ENCODE results near the gene SORBS1. TPM values are rescaled to one million over a fixed set of nuclear protein-coding genes. Genes with fewer than 3 reads are reported as not detected.

SORBS1 gene
- polyA plus RNA-seq, 1 experiment: 0.40 TPM

DNA sequence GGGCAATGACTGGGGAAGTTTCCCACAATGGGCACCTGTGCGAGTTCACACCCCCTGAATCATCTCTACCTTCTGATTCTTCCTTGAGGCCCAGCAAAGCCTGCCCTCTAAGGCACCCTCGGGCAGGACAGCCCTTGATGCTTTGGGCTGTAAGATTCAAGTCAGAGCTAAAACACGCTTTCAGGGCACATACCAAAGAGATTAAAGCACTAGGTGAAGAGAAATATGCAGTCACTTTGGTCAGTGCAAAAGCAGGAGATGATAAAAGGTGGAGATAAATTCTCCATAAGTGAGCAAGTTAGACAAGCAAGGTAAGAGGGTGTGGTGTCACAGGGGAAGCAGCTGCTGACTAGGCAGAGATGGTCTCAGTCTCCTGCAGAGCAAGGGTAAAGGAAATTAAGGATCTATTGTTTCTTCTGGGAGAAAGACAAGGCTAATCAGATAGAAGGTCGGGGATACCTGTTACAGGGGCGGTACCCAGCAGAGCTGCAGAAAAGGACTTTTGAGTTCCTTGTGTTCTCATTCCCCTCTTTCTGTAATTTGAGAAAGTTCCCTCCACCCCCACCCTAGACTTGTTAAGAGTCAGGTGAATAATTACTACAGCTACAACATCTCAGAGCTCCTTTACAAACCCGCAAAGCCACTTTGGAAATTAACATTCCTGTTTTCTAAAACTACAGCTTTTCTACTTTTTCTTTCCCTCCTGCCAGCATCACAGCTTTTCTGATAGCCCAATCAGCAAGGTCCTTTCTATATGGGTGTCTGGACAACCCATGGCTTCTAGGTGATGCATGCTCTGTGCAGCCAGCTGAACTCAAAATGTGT, 296.7 kb downstream of the SORBS1 start:
- no peaks in the 10 kb centered on the region for H3K27me3 ChIP-seq (ENCODE audit: control insufficient read depth, insufficient read depth, low read length)
- POLR2A ChIA-PET: no interaction called here
- H3K4me3 ChIP-seq (ENCODE audit: low read depth, low read length): no peak overlapping the region
- no peaks in the 10 kb centered on the region for H3K9me3 ChIP-seq (ENCODE audit: control insufficient read depth, insufficient read depth, low read length)
- CTCF ChIA-PET: interaction anchor here (0.6 to 3.8 kb wide), 5 partner anchors 18 to 110 kb away, joined by 3 to 19 read pairs (median 6); no protein-coding TSS in a partner anchor
- TF ChIP-seq, protein P1, sequence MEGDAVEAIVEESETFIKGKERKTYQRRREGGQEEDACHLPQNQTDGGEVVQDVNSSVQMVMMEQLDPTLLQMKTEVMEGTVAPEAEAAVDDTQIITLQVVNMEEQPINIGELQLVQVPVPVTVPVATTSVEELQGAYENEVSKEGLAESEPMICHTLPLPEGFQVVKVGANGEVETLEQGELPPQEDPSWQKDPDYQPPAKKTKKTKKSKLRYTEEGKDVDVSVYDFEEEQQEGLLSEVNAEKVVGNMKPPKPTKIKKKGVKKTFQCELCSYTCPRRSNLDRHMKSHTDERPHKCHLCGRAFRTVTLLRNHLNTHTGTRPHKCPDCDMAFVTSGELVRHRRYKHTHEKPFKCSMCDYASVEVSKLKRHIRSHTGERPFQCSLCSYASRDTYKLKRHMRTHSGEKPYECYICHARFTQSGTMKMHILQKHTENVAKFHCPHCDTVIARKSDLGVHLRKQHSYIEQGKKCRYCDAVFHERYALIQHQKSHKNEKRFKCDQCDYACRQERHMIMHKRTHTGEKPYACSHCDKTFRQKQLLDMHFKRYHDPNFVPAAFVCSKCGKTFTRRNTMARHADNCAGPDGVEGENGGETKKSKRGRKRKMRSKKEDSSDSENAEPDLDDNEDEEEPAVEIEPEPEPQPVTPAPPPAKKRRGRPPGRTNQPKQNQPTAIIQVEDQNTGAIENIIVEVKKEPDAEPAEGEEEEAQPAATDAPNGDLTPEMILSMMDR (IDR thresholded peaks at IDR 0.05; ENCODE audit: low read depth, low read length): no peak
- H3K27ac ChIP-seq (ENCODE audit: low read depth, low read length): no peak overlapping the region
- DNase-seq (ENCODE audit: low read depth, low spot score): no peak

DNA sequence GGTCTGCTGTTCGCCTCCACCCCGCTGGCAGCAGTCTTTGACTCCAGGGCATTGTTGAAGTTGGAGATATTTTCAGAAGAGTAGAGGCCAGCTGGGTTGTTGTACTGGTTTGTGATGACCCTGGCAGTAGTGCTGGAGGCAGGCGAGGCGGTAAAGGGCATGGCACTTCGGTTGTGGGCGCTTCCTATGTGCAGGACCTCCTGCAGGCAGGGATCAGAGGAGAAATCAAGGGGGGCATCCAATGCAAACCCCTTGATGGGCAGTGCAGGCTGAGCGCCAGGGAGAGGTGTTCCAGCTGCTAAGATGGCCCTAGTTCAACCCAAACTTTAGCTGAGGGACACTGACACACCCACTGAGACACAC, 297.3 kb downstream of the SORBS1 start:
- DNase-seq (ENCODE audit: low read depth, low spot score): no peak
- no peak overlapping the region for H3K27ac ChIP-seq (ENCODE audit: low read depth, low read length)
- no peak overlapping the region for H3K4me3 ChIP-seq (ENCODE audit: low read depth, low read length)
- no peaks in the 10 kb centered on the region for H3K27me3 ChIP-seq (ENCODE audit: control insufficient read depth, insufficient read depth, low read length)
- ChIA-PET CTCF (interaction anchor here (1.4 to 3.8 kb wide), 2 partner anchors 17 to 99 kb away, joined by 6 to 19 read pairs; no protein-coding TSS in a partner anchor), POLR2A (no interaction called here)
- TF ChIP-seq, protein P1 (IDR thresholded peaks at IDR 0.05; ENCODE audit: low read depth, low read length): no peak
- H3K9me3 ChIP-seq (ENCODE audit: control insufficient read depth, insufficient read depth, low read length): no peaks in the 10 kb centered on the region

DNA sequence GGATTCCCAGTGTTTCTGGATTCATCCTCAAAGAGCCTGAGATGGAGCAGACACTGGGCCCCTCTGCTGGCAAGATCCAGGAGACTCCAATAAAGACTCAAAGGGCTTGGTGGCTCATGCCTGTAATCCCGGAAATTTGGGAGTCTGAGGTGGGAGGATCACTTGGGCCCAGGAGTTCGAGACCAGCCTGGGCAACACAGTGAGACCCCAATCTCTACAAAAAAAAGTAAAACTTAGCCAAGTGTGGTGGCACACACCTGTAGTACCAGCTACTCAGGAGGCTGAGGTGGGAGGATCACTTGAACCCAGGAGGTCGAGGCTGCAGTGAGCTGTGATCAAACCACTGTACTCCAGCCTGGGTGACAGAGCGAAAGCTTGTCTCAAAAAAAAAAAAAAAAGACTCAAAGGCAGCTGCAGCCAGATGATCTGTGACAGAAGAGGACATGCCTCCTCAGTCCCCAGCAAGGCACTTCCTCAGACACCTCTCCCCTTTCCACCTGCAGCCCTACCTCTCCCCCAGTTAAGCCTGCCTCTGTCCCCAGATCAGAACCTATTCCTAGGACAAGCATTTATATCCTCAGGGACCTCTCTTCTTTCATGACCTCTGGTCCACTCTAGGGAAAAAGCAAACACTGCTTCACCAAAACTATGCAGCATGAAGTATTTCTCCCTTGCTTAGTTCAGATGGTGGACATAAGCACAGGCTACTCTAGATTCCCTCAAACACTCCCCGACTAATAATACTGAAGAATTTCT, 298.2 kb downstream of the SORBS1 start:
- H3K27me3 ChIP-seq (ENCODE audit: control insufficient read depth, insufficient read depth, low read length): no peaks in the 10 kb centered on the region
- no peak overlapping the region for H3K27ac ChIP-seq (ENCODE audit: low read depth, low read length)
- DNase-seq (ENCODE audit: low read depth, low spot score): no peak
- no peak overlapping the region for H3K4me3 ChIP-seq (ENCODE audit: low read depth, low read length)
- POLR2A ChIA-PET: interaction anchor here (0.7 kb wide), 1 partner anchor 61 kb away, joined by 3 read pairs; no protein-coding TSS in a partner anchor
- H3K9me3 ChIP-seq (ENCODE audit: control insufficient read depth, insufficient read depth, low read length): no peaks in the 10 kb centered on the region
- TF ChIP-seq, protein P1 (IDR thresholded peaks at IDR 0.05; ENCODE audit: low read depth, low read length): no peak
- CTCF ChIA-PET: interaction anchor here (0.6 to 3.8 kb wide), 2 partner anchors 16 to 165 kb away, joined by 10 to 19 read pairs; no protein-coding TSS in a partner anchor

GRCh38 chr10:95261926-95262325, 299.2 kb downstream of the SORBS1 start:
- Histone ChIP-seq H3K9me3 (ENCODE audit: control insufficient read depth, insufficient read depth, low read length) (no peaks in the 10 kb centered on the region), H3K27ac (ENCODE audit: low read depth, low read length) (no peak overlapping the region), H3K4me3 (ENCODE audit: low read depth, low read length) (no peak overlapping the region), H3K27me3 (ENCODE audit: control insufficient read depth, insufficient read depth, low read length) (no peaks in the 10 kb centered on the region)
- POLR2A ChIA-PET: no interaction called here
- CTCF ChIA-PET: interaction anchor here (3.9 kb wide), 1 partner anchor 101 kb away, joined by 14 read pairs; no protein-coding TSS in a partner anchor
- no peak for DNase-seq (ENCODE audit: low read depth, low spot score)
- TF ChIP-seq, protein P1 (IDR thresholded peaks at IDR 0.05; ENCODE audit: low read depth, low read length): no peak

Other genes with a start within 250 kb of the SORBS1 start
- 123 and 125 TPM in 2 replicates for gene ALDH18A1, start 95.3 kb upstream of the SORBS1 start, polyA plus RNA-seq (2011; rRNA removed)
- gene TCTN3, start 132.6 kb upstream of the SORBS1 start, polyA plus RNA-seq (2011; rRNA removed): 51.3 and 55.3 TPM in 2 replicates
- gene ENTPD1, start 194.8 kb upstream of the SORBS1 start, polyA plus RNA-seq (2011; rRNA removed): 0.06 and 0.07 TPM in 2 replicates